Right lobe of liver (tissue), 6 donors: ENCODE measurements around the gene ENTPD1. TPM values are rescaled to one million over a fixed set of nuclear protein-coding genes. Genes with fewer than 3 reads are reported as not detected.
"Not testable (repeated sequence)": the region's sequence is repeated elsewhere in the genome, so short reads cannot be mapped to it uniquely, and the experiment has no call there.

Source experiments
- ATAC-seq, 4 donors: fragments of 200-7000 bp; cut with Tn5 transposase; one replicate each; pipeline ENCODE4 v1.9.1; 2020; ENCODE audit warnings: mild to moderate bottlenecking in 4 of 4, moderate library complexity in 4 of 4
- DNase-seq, 3 donors: peaks; one replicate each; pipeline ENCODE4 v3.0.0-alpha.2; 2020
- H3K27ac ChIP-seq, 3 donors: fragments of 200-600 bp; one replicate each; pipeline ENCODE4 v1.8.0; 2022
- H3K27me3 ChIP-seq, 2 donors: fragments of 200-600 bp; one replicate each; pipeline ENCODE4 v1.8.0; 2022
- H3K36me3 ChIP-seq, 4 donors: fragments of 200-600 bp; sonication (generic) in 1 of 4; one replicate each; pipeline versions ENCODE4 v1.5.1 to v1.8.0; 2017 to 2022; ENCODE audit warnings: control low read depth in 1 of 4
- H3K4me1 ChIP-seq, 4 donors: fragments of 200-600 bp; sonication (generic) in 1 of 4; one replicate each; pipeline versions ENCODE4 v1.5.1 to v1.8.0; 2017 to 2022; ENCODE audit warnings: control low read depth in 1 of 4
- H3K4me3 ChIP-seq, 3 donors: fragments of 200-600 bp; one replicate each; pipeline ENCODE4 v1.8.0; 2022
- H3K9me3 ChIP-seq, 4 donors: fragments of 200-600 bp; sonication (generic) in 1 of 4; one replicate each; pipeline versions ENCODE4 v1.5.1 to v1.8.0; 2017 to 2022; ENCODE audit warnings: control low read depth in 1 of 4
- POLR2A ChIP-seq: fragments of 450-650 bp; IDR thresholded peaks from one replicate; pipeline ENCODE4 v1.6.1; 2017; ENCODE audit warnings: antibody characterized with exemption, mild to moderate bottlenecking
- WGBS: methylation state at CpG from one replicate; pipeline ENCODE4 v1.1.6; 2018; ENCODE audit warnings: low coverage, low lambda C conversion rate; ENCODE audit not compliant: insufficient coverage; ENCODE audit errors: missing lambda C conversion rate; 5-methylcytosine and 5-hydroxymethylcytosine counted together
- intact Hi-C, 2 donors: fragments of 100-400 bp; cut with DNase I; formaldehyde crosslinking; loops; one replicate each; pipeline versions ENCODE4 v1.11.2 to v1.14.1; 2022
- total RNA-seq, 6 experiments: library from RNA; depleted of rRNA in 2 of 6; stranded (reverse); fragments of >200 nt in 2 of 6; fragmentation: NEBNext Ultra II Directional in 3 of 6; extraction: Animal tissue kit (Norgen Biotek cat#: 25700) in 3 of 6; gene quantifications; one replicate each; pipeline versions ENCODE4 v1.1.0 to v1.2.4, GENCODE V29; 2016 to 2023
- TF ChIP-seq, protein P1 (sequence below), 4 donors: fragments of 200-600 bp in 3 of 4; fragments of 450-650 bp in 1 of 4; IDR thresholded peaks; one replicate each; pipeline versions ENCODE4 v1.5.1 to v1.8.0; 2016 to 2022; ENCODE audit warnings: antibody characterized with exemption in 4 of 4, mild to moderate bottlenecking in 2 of 4
- donor health status: DM: no; HTN: yes; CAD: no.
- donor health status: DM: no; HTN: no; CAD: no.
- donor health status: DM: no; HTN: no; CAD: no.
- donor health status: DM: no; HTN: yes; CAD: no.
- donor health status: DM: no; HTN: yes; CAD: no.

The ENTPD1 gene
- total RNA-seq, 6 experiments from 2014 or later = 1.8 to 4.7 (median 3.6) TPM

DNA sequence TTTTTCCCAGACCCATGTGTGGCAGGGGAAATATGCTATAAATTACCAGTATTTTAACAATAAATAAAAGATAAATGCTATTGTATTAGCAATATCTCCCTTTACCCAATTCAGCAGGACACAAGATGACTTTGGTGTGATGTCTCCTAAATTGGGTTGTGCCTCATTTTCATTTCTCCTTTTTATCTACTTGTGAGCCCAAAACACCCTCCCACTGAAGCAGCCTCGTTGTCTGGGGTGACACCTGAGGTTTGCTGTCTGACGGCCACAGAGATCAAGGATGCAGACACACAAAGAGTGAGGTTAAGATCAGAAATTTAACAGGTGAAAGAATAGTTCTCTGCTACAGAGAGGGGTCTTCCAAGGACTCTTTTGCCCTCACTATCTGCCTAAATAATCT, 124.7 kb downstream of the ENTPD1 start:
- intact Hi-C loops = no loop called here
- ATAC-seq (no peak), DNase-seq (no peak)
- 65% methylated on average over 2 of the region's 2 CpGs for WGBS
- no peaks in the 10 kb centered on the region for H3K9me3 ChIP-seq
- no peak for TF ChIP-seq POLR2A
- TF ChIP-seq, protein P1, sequence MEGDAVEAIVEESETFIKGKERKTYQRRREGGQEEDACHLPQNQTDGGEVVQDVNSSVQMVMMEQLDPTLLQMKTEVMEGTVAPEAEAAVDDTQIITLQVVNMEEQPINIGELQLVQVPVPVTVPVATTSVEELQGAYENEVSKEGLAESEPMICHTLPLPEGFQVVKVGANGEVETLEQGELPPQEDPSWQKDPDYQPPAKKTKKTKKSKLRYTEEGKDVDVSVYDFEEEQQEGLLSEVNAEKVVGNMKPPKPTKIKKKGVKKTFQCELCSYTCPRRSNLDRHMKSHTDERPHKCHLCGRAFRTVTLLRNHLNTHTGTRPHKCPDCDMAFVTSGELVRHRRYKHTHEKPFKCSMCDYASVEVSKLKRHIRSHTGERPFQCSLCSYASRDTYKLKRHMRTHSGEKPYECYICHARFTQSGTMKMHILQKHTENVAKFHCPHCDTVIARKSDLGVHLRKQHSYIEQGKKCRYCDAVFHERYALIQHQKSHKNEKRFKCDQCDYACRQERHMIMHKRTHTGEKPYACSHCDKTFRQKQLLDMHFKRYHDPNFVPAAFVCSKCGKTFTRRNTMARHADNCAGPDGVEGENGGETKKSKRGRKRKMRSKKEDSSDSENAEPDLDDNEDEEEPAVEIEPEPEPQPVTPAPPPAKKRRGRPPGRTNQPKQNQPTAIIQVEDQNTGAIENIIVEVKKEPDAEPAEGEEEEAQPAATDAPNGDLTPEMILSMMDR (IDR thresholded peaks at IDR 0.05) = no peak
- H3K27me3 ChIP-seq = no peaks in the 10 kb centered on the region
- H3K27ac ChIP-seq = no peak overlapping the region
- H3K4me1 ChIP-seq = no peaks in the 10 kb centered on the region
- no peak overlapping the region for H3K4me3 ChIP-seq
- H3K36me3 ChIP-seq = no peaks in the 10 kb centered on the region

- Histone ChIP-seq H3K36me3 (no peaks in the 10 kb centered on the region), H3K27me3 (no peaks in the 10 kb centered on the region), H3K4me1 (no peaks in the 10 kb centered on the region), H3K4me3 (no peak overlapping the region), H3K9me3 (no peaks in the 10 kb centered on the region), H3K27ac (no peak overlapping the region)
- DNase-seq (no peak), ATAC-seq (no peak)
- no peak for TF ChIP-seq POLR2A
- TF ChIP-seq, protein P1 (IDR thresholded peaks at IDR 0.05) = no peak
- intact Hi-C loops = no loop called here
Measured at GRCh38 chr10:95881316-95881715, 125.4 kb downstream of the ENTPD1 start.

DNA sequence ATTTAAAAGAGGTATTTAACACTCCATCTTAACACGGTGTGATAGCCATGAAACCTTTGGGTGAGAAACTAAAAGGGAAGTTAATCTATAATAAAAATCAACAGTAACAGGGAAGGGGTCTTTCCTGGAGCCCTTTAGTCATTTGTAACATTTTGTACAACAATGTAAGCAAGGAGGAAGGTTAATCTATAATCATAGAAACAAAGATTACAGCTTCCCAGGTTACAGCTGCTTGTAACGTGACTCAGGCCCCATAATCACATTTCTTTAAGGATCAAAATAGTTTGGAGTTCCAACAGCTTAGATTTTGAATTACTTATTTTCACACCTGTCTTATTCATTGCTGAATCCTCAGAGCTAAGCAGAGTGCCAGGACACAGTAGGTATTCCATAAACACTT, 133.9 kb downstream of the ENTPD1 start:
- Histone ChIP-seq H3K27ac (no peak overlapping the region), H3K9me3 (no peaks in the 10 kb centered on the region), H3K4me1 (no peaks in the 10 kb centered on the region), H3K27me3 (no peaks in the 10 kb centered on the region), H3K4me3 (no peak overlapping the region), H3K36me3 (no peaks in the 10 kb centered on the region)
- TF ChIP-seq, protein P1 (IDR thresholded peaks at IDR 0.05) = no peak
- TF ChIP-seq POLR2A = no peak
- DNase-seq (no peak), ATAC-seq (no peak)
- intact Hi-C loops = no loop called here
- 75% methylated on average over 2 of the region's 2 CpGs for WGBS

- Histone ChIP-seq H3K9me3 (no peaks in the 10 kb centered on the region), H3K27ac (no peak overlapping the region), H3K27me3 (no peaks in the 10 kb centered on the region), H3K36me3 (no peaks in the 10 kb centered on the region), H3K4me1 (no peaks in the 10 kb centered on the region), H3K4me3 (no peak overlapping the region)
- no peak for DNase-seq
- intact Hi-C loops = no loop called here
- no peak for ATAC-seq
- TF ChIP-seq POLR2A = no peak
- TF ChIP-seq, protein P1 (IDR thresholded peaks at IDR 0.05) = no peak
- WGBS = 91% methylated on average over 4 of the region's 4 CpGs
Measured at GRCh38 chr10:95896071-95896850, 140.3 kb downstream of the ENTPD1 start.

DNA sequence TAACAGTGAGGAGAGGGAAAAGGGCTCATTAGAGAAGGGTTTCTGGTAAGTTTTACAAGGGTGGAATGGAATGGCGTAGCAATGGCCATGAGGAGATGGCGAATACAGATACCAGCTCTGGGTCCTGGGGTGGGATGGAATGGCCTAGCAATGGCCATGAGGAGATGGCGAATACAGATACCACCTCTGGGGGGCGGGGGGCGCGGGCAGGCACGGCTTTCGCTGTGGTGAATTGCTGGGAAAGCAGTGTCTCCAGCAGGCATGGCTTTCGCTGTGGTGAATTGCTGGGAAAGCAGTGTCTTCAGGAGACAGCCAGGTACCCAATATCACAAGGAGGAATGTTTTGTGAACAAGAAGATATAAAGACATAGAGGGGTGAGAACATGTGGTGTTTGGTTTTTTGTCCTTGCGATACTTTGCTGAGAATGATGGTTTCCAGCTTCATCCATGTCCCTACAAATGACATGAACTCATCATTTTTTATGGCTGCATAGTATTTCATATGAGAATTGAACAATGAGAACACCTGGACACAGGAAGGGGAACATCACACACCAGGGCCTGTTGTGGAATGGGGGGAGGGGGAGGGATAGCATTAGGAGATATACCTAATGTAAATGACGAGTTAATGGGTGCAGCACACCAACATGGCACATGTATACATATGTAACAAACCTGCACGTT, 150.1 kb downstream of the ENTPD1 start:
- H3K4me1 ChIP-seq, H3K36me3 ChIP-seq, intact Hi-C loops, H3K27ac ChIP-seq, H3K4me3 ChIP-seq, H3K9me3 ChIP-seq, H3K27me3 ChIP-seq, DNase-seq, ATAC-seq: not testable (repeated sequence)
- 97% methylated on average over 12 of the region's 12 CpGs for WGBS
